Stimulated activated CD8-positive, alpha-beta memory T cell treated with anti-CD3 and anti-CD28 coated beads, Interleukin-15, amount 100 ng/mL, for 1 hour (primary cell): ENCODE data around the gene AUTS2.

Experiments
- DNase-seq: peaks from one replicate; pipeline ENCODE4 v3.0.0-alpha.2; 2020; ENCODE audit warnings: low read depth

The AUTS2 gene

DNA sequence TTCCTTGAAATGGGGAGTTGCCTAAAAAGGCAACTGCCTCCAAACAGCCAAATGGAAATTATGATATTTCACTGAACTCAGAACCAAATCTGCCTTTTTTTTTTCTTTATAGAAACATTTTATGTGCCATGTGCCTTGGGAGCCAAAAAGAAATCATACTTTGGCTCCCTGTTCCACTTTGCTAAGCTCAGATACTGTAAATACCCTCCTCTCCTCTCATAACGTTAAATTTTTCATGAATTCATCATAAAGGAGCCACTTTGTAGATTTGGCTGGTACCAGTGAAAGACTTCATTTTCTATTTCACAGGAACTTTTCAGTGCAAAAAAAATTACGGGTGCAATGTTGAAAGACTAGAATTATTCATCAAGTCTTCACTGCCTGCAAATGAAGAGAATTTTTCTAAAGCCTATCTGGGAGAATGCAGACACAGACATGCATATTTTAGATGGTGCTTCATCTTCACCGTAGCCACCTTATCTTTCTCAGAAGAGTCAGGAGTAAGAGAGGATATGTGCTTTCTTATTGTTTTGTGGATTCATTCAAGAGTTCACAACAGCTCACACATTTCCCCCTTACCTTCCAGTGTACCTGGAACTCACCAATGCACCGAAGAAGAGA lies 791.4 kb downstream of the AUTS2 start:
- DNase-seq: no peak

DNA sequence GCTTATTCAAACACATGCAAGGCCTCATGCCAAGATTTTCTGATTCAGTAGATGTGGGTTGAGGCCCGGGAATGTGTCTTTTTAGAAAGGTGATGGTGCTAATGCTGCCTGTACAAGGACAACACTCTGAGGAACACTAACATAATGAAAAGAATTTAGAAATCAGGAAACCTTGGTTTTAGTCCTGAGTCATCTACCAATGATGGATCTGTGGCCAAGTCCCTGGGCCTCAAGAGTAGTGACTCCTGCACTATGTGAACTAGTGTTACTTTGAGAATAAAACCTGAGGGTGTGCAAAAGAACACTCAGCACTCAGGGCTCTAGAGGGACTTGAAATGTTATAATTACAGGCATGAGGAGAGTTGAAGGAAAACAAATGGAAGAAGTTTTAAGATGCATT lies 792.0 kb downstream of the AUTS2 start:
- no peak for DNase-seq

DNA sequence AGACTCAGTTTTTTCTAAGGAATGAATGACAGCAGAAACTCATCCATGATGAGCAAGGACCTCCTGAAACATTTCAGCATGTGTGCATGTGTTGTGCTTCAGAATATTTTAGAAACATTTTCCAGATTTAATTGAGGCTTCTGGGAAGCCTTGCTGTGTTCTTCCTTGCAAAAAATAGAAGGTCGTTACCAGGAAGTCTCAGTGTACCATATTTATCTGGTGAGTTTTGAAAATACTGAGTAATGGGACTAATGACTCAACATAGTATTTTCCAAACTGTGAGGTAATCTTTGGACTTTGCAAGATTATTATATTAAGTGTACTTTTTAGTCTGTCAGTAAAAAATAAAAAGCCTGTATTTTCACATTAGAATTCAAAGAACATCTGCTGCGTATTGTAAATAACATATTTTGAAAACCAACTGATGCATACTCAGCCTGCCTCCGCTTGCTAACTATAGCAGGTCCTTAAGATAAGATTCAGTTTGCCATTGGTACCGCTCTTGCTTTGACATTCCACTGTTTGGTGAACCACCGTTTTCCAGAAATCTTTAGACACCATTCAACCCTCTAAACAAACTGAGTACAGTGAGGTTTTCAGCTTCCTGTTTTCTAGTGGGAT lies 794.1 kb downstream of the AUTS2 start:
- no peak for DNase-seq

DNA sequence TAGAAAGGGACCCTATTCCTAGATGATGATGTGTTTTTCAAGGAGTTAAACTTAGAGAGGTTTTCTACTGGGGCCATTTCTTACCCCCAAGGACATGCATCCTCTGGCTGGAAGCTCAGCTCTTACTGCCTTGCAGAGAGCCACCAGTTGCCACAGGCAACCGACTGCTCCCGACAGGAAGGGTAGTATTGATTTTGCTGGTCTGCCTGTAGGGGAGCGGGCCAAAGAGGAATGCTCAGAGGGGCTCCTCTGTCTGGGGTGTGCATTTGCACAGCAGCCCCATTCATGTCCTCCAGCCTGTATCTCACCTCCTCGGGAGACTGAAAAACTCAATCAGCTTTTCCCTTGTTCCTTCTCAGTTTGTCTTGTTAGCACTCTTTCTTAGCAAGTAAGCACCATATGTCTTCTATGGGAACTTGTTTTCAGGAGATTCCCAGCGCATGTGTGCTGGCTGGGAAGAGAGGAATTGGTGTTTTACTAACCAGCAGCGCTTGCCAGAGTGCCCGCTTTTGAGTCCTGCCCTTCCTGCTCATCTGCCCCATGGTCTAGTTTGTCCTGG lies 794.7 kb downstream of the AUTS2 start:
- DNase-seq: no peak

DNA sequence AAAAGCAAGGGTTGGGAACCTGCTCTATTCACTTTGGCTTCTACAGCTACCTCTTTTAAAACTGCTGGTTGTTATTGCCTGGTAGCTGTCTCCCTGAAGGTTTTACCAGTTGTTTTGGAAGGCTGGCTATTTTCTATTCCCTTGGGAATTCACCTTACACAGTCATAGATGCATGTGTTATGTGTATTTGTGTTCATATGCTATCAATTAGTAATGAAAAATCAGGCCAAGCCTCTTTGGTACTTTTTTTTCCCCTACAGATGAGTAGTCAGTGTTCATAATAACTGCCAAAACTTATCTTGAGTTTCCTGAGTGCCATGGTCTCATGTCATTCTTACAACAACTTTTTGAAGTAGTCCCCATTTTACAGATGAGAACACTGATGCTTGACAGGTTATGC lies 795.7 kb downstream of the AUTS2 start:
- no peak for DNase-seq

DNA sequence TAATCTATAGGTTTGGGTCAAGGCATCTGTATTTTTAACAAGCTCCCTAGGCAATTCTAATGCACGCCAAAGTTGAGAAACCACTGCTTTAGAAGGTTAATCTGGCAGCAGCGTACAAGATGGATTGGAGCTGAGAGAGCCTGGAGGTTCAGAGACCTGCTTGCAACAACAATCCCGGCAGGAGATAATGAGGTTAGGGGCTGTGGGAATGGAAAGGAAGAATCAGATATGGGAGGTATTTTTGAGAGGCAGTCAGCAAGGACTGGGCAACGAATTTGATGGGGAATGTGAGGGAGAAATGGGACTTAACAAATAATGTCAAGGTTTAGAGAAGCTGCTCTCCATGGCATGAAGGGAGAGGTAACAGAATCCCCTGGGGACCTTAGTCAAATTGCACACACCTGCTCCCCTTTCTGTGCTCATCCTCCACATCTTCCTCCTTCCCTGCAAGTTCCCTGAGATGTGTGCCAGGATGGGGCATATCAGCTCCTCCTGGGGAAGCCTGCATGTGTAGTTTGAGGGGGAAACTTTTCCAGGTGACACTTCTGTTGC lies 802.6 kb downstream of the AUTS2 start:
- no peak for DNase-seq

DNA sequence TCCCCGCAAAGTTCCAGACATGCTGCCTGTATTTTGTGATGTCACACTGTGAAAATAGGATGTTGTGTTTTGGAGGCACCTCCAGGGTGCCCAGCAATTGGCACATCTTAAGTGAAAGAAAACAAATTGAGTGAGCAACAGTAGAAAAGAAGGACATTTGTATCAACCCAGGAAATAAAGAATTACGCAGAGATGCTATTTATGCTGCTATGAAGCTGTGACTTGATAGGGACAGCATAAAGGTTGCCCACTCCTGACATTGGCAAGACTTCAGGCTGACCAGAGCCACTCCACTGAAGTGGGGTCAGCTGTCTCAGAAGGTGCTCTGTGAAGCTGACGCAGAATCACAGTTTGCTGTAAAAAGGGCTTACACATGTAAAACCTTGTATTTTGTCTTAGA lies 803.8 kb downstream of the AUTS2 start:
- no peak for DNase-seq

DNA sequence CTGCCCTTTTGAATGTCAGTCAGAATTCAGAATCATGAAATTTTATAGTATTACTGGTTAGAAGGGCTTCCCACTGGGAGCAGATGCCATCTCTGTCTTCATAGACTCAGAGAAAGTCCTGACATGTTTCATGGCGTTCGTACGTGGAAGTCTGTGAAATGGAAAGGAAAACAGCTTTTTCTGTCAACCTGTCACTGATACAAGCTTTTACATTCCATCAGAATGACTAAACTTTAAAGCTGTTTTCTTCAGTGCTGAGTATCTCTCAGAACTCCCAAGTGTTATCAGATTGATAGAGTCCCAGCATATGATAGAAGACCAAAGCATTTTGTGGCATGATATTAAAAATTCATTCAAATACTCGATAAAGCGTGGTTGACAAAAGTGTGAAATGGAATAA lies 807.0 kb downstream of the AUTS2 start:
- DNase-seq: no peak

DNA sequence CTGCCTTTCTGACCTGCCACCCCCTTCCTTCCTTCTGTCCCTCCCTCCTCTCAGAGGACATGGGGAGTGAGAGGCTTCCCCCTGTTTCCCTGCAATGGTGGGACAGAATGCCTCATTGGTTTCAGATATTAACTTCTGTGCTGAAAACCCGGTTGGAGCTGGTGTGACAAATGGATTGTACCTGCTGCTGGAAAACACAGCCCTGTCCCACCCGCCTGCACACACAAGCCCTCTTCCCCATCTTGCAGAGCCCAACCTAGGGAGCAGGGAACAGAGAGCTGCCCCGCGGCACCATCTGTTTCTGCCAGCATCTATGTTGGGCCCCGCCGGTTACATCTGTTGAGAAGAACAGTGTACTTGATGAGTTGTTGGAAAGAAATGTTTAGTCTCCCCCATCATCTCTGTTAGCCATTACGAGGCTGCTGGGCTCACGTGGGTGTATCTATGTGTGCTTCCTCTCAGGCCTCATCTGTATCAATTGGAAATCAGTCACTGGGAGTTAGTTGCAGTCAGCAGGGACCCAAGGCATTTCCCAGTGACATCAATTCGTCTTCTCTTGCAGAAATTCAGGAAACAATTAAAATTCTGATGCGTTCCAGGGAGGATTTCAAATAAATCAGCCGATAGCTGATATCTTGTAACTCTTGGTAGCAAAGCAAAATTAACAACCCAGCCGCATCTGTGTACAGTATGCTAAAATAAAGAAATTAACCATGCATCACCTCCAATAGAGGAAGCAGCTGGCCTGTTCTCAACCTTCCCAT lies 808.1 kb downstream of the AUTS2 start:
- DNase-seq: no peak

DNA sequence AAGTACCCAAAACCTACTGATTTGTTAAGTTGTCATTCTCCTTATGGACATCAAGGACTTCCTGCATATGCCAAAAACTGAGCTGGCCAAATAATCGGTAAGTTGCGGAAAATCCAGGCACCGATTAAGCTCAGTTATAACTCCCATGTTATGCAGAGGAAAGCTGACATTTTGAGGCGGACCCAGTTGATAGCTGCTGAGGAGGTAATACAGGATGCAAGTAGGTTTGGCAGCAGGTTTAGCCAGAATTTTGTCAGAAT lies 808.6 kb downstream of the AUTS2 start:
- no peak for DNase-seq

DNA sequence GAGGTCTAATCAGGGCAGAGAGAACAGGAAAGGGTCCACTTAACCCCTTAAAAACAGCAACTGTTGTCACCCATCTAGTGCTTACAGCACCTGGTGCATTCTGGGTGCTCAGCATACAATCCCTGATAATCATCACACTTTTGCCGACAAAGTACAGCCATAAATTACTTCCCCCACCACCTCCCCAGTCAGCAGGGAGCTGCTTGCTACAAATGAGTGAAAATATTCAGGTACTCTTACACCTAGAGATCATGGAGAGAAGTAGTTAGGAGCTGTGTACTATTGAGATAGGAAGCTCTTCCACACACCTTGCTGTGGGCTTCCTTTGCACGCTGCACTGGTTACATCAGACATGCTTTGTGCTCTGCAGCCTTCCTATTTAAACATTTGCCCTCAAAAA lies 810.2 kb downstream of the AUTS2 start:
- no peak for DNase-seq

DNA sequence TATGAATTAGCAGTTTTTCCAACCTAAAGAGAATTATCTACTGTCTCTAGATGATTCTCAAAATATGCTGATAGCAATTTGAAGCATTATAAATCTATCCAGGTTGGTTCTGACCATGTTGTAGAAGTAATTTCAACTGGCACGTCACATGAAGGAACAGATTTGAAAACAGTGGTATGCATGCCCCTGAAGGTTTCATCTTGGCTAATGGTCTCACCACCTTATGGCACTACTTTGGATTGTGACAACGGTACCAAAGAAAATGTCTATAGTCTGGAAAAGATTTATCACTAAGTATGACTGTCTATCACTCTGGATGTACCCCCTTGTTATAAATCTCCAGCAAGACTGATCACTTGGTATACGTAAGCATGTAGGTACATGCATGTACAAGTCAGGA lies 810.6 kb downstream of the AUTS2 start:
- no peak for DNase-seq

DNA sequence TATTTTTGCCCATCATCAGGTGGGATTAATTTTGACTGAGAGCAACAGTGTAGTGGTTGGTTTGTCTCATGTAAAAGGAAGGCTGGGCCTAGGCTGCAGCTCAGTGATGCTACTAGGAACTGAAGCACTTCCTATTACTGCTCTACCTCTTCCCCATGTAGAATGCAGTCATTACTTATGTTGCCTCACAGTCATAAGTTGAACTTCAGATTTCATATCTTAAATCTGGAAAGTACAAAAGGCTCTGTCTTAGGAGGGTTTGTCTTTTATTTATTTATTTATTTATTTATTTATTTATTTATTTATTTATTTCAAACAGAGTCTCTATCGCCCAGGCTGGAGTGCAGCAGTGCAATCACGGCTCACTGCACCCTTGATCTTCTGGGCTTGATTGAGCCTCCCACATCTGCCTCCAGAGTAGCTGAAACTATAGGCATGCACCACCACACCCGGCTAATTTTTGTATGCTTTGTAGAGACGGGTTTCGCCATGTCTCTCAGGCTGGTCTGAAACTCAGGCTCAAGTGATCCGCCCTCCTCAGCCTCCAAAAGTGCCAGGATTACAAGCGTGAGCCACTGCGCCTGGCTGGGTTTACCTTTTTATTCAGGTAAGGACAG lies 812.0 kb downstream of the AUTS2 start:
- DNase-seq: no peak

DNA sequence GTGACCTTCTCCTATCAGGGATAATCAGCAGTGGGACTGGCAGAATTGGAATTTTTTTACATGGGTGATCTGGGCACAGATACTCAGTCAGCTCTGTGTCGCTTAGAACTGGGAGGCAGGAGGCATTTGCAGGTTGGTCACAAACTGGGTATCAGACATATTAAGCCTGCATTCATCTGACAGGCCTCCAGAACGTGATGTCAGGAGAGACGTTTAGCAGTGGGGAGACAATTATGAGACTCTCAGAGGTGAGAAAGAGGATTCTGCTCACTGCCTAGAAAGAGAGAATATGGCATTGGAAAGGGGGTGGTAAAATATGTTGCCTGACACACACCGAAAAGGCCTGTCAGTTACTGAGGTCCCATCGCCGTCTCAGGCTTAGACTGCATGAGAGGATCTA lies 816.1 kb downstream of the AUTS2 start:
- no peak for DNase-seq

DNA sequence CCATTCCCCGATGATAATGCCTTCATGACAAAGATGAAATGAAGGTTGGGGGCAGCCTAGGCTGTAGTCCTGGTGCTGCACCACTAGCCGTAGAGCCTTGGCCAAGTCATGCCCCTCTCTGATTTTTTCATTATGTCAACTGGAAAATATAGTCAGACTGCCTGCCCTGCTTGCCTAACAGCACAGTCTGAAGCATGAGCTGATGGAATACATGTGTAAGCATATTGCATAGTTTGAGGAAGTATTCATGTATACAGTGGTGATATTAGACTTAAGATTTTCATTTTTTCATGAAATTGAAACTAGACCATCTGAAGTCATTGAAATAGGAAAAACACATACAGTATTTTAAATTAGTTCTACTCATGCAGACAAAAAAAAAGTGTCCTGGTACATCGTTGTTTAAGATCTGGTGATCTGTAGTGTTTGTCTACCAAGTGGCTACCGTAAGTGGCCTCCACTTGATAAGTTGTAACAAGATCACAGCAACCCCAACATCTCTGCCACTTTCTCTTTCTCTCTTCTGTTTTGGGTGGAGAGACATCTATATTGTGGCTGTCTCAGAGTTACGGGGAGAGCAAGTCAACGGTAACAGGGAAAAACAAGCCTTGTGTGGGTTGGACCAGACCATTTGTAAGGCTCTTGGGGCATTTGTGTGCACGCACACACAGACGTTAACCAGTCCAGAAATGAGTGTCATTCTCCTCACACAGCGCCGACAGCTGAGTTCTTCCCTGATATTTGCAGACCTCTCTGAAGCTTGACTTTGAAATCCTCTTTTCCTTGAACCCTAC lies 817.1 kb downstream of the AUTS2 start:
- no peak for DNase-seq

DNA sequence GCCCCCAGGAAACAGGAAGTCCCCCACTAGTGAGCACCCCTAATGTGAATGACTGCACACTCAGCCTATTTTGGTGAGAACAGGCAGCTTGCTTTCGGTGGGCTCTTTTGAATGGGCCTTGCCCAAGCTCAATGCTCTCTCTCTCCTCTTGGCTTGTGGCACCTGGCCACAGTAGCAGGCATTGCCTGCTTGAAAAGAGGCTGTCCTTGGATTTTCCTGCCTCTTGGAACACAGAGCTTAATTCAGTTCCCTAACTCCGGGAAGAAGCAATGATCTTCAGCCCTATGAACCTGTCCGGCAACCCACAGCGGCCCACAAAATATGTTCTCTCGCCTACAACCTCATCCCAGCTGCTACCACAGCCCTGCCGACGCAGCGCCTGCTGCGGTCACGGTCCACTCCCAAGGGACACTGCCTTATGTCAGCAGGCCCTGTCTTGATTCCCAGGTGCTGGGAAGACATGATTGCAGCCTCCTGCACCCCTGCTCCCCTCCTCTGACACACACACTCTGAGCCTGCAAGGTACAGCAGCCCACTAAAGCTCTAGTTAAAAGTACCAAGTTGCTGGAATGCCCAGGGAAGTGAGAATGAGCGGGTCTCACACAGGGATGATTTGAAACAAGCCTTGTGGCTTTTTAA lies 818.2 kb downstream of the AUTS2 start:
- no peak for DNase-seq

DNA sequence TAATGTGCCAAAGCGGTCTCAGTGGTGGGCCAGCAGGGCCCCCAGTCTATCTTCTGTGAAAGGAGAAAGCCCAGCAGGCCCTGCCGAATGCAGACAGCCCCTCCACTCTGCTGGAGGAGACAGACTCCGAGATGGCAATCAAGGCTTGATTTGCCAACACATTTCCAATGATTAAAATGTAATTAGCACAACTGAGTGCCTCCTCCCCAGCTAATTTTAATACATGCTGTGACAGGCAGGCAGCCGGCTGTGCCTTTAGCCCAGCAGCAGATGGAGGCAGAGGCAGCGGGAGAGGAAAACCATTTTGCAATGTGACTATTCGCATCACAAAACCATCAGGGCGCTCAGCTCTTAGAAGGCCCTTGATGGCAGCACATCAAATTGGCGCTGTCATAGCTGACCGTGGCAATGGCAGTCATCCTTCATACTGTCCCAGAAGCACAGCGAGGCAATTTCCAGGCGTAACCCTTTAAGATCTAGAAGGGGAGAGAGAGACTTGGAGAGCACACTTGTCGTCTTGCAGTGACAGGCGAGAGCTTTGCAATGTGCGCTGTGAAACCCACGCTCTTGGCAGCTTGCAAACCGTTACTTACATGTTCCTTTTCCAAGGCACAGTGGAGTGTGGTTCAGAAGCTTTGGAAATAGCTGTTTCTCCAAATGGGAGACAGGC lies 818.8 kb downstream of the AUTS2 start:
- DNase-seq: no peak

DNA sequence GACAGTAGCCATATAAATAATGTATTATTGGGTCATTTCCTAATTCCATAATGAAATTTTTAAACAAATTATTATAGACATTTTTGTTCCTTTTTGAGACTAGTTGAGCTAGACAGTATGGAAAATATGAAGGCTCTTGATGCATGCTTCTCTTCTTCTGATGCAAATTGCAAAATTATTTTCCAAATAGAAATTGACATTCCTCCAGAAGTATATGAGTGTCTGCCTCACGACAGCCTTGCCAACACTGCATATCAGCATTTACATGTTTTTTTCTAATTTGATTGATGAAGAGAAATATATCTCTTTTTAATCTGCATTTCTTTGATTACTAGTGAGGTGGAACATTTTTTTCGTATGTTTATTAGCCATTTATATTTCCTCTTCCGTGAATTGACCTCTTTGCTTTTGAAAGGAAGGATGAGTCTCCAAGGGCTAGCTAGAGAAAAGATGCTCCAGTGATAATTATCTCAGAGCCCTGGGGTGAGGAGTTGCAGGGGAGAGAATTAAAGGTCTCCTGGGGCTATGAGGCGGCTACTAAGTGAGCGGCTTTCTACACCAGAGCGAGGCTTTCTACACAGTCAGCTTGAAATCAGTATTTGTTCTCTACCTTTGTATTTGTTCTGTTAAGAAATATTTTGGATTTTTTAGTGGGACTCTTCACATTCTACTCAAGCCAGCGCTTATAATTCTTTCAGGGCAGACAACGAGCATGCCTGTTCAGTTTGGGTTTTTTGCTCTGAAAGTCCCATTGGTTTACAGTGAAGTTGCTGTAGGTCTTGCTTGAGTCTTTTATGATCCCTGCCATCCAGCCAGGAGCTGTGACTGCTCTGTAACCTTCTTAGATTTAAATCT lies 821.5 kb downstream of the AUTS2 start:
- no peak for DNase-seq

DNA sequence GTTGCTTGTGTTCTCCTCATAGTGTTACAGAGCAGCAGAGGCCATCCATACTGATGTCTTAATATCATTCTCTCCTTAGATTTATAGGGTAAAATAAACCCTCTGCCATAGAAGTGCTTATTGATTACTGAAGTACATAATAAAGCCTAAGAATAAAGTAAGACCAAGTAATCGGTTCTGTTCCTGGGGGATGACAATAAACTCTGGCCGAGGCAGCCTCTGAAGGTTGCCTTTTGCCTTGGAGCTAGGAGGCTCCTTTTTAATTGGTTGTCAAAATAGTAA lies 822.0 kb downstream of the AUTS2 start:
- no peak for DNase-seq

DNA sequence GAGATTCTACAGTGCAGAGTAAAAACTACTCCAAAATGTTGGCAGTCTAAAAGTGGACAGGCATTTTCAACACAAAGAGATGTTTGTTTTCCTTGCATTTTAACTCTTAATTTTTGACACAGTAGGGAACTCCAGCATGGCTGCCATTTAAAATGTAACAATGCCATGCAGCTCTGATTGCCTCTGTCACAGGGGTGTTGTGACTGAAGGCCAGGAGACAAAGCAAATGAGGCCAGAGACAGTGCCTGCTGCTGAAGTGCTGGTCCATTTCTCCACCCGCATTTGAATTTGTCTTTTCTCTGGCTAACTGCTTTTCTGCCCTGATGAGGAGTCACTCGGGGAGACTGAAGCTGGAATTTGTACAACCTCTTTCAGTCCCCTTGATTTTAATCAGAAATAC lies 823.0 kb downstream of the AUTS2 start:
- no peak for DNase-seq
